HG03575 (cell line): ENCODE results near the gene UBE3A.

ENCODE experiments used
- ATAC-seq: cut with Tn5 transposase; IDR thresholded peaks from one replicate; pipeline ENCODE4 v1.9.1; 2021; ENCODE audit not compliant: unreplicated experiment, insufficient number of reproducible peaks, low FRiP score; ENCODE audit errors: extremely low read depth

The UBE3A gene

GRCh38 chr15:25362545-25362944 lies 76.3 kb downstream of the UBE3A start:
- no peak for ATAC-seq

- no peak for ATAC-seq
Observed at GRCh38 chr15:25347707-25348106, 91.1 kb downstream of the UBE3A start.

- no peak for ATAC-seq
Observed at GRCh38 chr15:25346371-25346770, 92.5 kb downstream of the UBE3A start.

- no peak for ATAC-seq
Observed at GRCh38 chr15:25345943-25346342, 92.9 kb downstream of the UBE3A start.

GRCh38 chr15:25342629-25343028 lies 96.2 kb downstream of the UBE3A start:
- no peak for ATAC-seq

- no peak for ATAC-seq
Observed at GRCh38 chr15:25339431-25339830, 99.4 kb downstream of the UBE3A start.

- no peak for ATAC-seq
Observed at GRCh38 chr15:25335279-25335678, 103.5 kb downstream of the UBE3A start.

GRCh38 chr15:25333049-25333448 lies 105.8 kb downstream of the UBE3A start:
- ATAC-seq, result no peak

GRCh38 chr15:25332306-25332705 lies 106.5 kb downstream of the UBE3A start:
- ATAC-seq, result no peak

GRCh38 chr15:25331860-25332259 lies 107.0 kb downstream of the UBE3A start:
- ATAC-seq, result no peak

- ATAC-seq, result no peak
Observed at GRCh38 chr15:25331404-25331803, 107.4 kb downstream of the UBE3A start.

GRCh38 chr15:25329696-25330095 lies 109.1 kb downstream of the UBE3A start:
- ATAC-seq, result no peak

GRCh38 chr15:25327686-25328085 lies 111.1 kb downstream of the UBE3A start:
- no peak for ATAC-seq

- no peak for ATAC-seq
Observed at GRCh38 chr15:25325187-25325586, 113.6 kb downstream of the UBE3A start.

GRCh38 chr15:25323420-25323819 lies 115.4 kb downstream of the UBE3A start:
- no peak for ATAC-seq

GRCh38 chr15:25287823-25288222 lies 151.0 kb downstream of the UBE3A start:
- ATAC-seq, result no peak
